ENCODE results near the gene ENKUR.

DNA sequence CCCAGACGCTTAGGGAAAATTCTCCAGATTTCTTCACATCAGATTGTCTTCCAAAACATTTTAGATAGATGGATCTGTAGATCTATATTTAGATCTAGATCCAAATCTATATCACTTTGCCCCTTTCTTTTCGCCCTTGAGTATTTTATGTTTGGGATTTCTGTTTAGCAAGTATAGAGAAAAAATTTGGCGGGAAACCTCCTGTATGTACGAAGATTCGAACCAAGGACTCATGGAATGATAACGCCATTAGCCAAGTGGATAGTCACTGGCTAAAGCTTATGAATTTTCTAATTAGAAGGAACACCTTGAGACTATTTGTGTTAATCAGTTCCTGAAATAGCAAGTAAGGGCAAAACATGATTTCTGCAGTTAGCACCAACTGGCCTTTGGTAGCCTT, 1.7 kb upstream of the ENKUR start:
- TF ChIP-seq, protein P1, sequence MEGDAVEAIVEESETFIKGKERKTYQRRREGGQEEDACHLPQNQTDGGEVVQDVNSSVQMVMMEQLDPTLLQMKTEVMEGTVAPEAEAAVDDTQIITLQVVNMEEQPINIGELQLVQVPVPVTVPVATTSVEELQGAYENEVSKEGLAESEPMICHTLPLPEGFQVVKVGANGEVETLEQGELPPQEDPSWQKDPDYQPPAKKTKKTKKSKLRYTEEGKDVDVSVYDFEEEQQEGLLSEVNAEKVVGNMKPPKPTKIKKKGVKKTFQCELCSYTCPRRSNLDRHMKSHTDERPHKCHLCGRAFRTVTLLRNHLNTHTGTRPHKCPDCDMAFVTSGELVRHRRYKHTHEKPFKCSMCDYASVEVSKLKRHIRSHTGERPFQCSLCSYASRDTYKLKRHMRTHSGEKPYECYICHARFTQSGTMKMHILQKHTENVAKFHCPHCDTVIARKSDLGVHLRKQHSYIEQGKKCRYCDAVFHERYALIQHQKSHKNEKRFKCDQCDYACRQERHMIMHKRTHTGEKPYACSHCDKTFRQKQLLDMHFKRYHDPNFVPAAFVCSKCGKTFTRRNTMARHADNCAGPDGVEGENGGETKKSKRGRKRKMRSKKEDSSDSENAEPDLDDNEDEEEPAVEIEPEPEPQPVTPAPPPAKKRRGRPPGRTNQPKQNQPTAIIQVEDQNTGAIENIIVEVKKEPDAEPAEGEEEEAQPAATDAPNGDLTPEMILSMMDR (IDR thresholded peaks at IDR 0.05), result no peak
- no peak for TF ChIP-seq POLR2A (IDR thresholded peaks at IDR 0.05)

All from Peyer's patch (tissue), 4 donors.